HG03442 (cell line): ENCODE results near the gene ENTR1.

Experiments used
- ATAC-seq: cut with Tn5 transposase; IDR thresholded peaks from one replicate; pipeline ENCODE4 v1.9.1; 2021; ENCODE audit warnings: mild to moderate bottlenecking, moderate library complexity; ENCODE audit not compliant: unreplicated experiment

Gene ENTR1

GRCh38 chr9:136378170-136379002 lies 32.0 kb downstream of the ENTR1 start:
- no peak for ATAC-seq

DNA sequence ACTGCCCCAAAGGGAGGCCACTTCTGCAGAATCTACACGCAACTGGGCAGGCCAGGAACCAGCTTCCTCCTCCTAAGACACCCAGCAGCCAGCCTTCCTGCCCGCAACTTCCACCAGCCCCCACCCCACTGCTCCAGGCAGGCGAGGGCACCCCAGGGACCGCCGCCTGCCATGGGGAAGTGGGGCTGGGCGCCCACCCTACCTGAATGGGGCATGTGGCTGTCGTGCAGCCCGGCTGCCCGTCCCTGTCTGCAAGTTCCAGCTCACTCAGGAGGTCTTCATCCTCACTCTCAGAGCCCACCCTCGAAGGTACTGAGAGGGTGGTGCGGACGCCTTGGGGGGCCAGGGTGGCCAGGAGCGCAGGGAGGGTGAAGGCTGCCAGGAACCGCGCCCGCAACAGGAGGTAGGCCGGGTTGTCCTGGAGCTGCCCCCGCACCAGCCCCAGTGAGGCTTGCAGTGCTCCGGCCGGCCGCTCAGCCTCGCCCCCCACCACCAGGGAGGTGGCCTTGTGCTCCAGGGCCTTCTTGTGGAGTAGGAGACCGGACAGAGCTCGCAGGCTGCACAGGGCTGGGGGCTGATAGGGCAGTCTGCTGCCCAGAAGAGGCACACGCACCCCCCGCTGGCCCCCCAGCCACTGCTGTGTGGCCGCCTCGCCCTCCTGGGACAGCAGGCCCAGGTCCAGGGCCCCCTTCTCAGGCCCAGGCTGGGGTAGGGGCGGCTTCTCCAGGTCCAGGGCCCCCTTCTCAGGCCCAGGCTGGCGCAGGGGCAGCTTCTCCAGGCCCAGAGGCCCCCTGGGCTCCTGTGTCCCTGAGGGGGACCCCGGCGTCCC lies 32.9 kb downstream of the ENTR1 start:
- no peak for ATAC-seq

- no peak for ATAC-seq
These were observed 34.0 kb downstream of the ENTR1 start for GRCh38 chr9:136376457-136376856.

DNA sequence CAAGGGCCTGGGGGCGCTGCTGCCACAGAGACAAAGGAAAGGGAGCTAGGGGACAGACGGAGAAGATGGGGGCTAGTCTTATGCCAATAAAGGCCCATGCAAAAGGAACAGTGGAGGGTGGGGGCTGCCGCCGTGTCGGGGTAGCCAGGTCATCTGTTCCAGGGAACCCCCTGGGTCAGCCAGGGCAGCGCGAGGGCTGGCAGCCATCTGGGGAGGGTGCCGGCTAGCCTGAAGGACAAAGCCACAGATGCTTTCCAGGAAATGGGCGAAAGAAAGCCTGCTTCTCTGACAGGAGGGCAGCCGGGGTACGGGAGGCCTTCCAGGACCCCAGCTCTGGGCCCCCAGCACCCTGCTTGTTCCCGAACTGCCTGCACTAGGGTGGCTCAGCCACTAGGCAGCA lies 35.3 kb downstream of the ENTR1 start:
- ATAC-seq: no peak

DNA sequence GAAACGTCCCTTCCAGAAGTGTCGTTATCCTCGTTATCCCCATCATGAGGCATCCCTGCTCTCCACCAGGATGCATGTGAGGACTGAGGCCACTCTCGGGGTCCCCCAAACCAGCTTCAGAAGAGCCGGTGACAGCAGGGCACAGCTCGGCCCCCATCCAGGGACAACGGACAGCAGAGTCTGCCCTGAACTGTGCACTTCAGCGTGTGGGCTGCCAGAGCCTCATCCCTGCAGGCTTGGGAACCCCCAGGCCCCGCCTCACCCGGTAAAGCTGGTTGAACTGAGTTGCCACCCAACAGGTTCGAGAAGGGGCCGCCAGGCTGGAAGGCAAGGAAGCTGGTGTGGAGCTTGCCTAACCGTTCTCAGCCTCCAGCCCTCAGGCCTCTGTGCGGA lies 36.2 kb downstream of the ENTR1 start:
- no peak for ATAC-seq

GRCh38 chr9:136373300-136374182 lies 36.9 kb downstream of the ENTR1 start, which contains the start of gene CARD9:
Gene CARD9 (minus strand): TSS chr9:136373669. CDS start chr9:136372078, 1,591 bp downstream.
- no peak for ATAC-seq

DNA sequence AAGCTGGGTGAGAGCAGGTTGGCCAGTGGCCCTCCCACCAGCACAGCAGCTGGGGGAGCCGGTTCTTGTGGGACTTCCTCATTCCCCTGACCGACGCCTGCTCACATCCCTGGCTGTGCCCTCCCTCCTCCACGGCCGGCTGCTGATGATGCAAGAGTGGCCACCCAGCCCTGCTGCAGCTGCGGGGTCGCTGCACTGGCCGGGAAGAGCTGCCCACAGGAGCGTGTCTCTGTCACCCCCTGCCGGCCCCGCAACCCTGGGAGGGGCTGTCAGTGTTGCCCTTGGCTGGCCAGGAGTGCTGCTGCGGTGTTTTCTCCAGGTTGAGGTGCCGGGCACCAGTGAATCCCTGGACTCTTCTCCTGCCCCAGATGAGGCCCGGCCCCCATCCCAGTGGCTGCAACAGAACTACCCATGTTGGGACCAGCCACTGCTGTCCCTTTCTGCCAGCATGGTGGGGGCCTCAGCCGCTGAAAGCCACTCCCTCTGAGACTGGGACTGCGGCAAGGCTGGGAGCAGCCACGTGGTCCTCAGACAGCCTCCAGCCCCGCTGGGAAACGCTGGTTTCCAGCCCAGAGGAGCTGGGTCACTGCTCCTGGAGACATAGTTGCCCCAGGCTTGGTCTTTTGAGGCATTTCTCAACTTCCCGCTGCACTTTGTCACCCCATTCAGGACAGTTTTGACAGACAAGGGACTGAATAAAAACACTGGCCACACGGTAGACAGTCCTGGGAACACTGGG lies 37.7 kb downstream of the ENTR1 start:
- ATAC-seq: no peak

- no peak for ATAC-seq
These were observed 38.4 kb downstream of the ENTR1 start for GRCh38 chr9:136372006-136372405.

DNA sequence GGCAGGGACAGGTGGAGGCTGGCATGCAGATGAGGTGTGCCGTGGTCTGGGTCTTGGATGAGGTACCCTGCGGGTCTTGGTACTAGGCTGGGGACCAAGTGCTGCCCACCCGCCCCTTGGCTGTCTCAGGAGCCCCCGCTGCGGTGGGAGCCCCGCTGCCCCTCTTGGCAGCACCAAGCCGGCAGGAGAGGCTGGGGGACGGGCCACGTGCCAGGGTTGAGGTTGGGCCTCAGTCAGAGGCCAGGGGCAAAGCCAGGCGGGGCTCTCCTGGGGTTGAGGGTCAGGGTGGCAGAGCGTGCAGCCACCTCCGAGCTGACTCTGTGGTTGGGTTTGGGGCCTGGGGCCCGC lies 38.9 kb downstream of the ENTR1 start:
- no peak for ATAC-seq

- no peak for ATAC-seq
These were observed 39.5 kb downstream of the ENTR1 start for GRCh38 chr9:136370687-136371532.

DNA sequence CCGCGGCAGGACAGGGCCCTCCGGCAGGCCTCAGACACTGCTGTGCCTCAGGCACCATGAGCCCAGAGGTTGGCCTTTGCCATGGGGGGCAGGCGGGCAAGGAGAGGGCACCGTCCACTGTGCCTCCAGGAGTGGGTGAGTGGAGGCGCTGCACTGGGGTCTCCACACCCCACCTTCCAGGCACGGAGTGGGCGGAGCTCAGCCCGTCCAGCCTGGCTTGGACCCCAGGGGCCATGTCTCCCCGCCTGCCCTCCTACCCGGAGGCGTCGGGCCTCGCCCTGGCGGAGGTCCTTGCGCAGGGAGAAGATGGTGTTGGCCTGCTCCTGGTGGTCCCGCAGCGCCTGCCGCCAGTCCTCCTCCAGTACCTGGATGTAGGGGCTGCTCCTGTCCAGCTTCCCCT lies 40.4 kb downstream of the ENTR1 start:
- no peak for ATAC-seq

GRCh38 chr9:136368190-136368589 lies 42.2 kb downstream of the ENTR1 start:
- ATAC-seq: no peak

DNA sequence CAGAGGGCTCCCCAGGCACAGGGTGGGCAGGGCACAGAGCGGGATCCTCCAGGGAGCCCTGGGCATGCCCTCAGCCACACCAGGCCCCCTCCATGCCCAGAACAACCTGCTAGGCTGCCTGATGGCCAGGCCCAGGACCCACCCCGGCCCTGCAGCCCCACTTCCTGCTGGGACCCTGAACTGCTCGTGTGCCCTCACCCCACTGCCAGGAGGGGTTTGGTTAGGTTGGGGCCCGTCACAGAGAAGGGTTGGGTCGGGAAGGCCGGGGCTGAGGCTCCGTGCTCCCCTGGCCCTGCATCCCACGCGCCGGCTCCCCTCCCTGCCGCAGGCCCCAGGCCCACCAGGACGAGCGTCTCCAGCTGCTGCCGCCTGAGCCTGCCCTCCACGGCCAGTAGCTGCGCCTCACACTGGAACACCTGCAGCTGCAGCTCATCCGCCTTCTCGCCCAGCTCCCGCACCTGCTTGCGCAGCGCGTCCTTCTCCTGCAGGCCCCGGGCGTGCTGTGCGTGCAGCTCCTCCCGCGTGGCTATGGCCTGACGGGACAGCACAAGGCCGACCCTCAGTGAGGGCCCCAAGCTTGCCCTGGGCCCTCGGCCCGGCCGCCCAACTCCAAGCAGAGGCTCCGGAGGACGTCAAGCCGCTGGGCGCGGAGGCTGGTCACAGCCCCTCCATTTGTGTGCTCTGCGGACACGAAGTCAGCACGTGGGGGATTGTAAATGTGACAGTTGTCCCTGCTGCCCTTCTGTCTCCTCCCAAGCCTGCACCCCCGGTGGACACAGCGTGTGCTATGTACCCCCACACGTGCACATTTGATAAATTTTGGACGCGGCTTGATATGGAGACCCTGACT lies 42.9 kb downstream of the ENTR1 start:
- ATAC-seq: no peak

- ATAC-seq: no peak
These were observed 43.6 kb downstream of the ENTR1 start for GRCh38 chr9:136366826-136367225.

- ATAC-seq: no peak
These were observed 44.6 kb downstream of the ENTR1 start for GRCh38 chr9:136365775-136366222.

DNA sequence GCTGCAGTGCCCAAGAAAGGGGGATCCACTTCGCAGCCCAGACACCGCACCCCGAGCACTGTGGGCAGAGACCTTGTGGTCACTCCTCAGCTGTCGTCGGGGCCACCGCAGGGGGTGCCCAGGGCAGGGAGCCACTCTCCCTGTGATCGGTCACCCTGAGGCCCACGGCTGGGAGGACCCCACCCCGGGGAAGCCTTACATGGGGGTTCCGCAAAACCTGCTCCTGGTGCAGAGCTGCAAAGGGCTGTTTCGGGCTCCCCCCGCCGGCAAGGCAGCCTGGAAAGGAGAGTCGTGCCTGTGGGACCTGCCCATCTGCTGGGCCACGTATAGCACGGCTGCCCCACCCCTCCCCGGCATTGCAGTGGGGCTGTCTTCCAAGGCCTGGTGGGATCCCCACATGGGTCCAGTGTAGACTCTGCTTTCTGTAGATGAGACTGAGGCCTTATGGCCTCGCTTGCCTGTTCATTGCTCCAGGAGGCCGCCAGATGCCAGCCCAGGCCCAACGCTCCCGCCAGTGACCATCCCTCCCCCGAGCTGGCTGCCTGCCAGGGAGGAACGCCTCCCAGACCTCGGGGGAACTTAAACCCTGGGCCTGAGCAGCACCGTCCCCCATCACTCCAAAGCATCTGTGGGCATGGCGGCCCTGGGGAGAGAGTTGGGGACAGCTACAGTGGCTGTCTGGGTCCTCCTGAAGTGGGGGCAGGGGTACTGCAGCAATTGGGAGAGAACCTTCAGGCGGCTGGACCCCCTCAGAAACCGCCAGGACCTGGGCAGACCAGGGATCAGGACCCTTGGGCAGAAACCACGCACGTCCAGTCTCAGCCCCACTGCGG lies 45.3 kb downstream of the ENTR1 start:
- ATAC-seq: no peak

DNA sequence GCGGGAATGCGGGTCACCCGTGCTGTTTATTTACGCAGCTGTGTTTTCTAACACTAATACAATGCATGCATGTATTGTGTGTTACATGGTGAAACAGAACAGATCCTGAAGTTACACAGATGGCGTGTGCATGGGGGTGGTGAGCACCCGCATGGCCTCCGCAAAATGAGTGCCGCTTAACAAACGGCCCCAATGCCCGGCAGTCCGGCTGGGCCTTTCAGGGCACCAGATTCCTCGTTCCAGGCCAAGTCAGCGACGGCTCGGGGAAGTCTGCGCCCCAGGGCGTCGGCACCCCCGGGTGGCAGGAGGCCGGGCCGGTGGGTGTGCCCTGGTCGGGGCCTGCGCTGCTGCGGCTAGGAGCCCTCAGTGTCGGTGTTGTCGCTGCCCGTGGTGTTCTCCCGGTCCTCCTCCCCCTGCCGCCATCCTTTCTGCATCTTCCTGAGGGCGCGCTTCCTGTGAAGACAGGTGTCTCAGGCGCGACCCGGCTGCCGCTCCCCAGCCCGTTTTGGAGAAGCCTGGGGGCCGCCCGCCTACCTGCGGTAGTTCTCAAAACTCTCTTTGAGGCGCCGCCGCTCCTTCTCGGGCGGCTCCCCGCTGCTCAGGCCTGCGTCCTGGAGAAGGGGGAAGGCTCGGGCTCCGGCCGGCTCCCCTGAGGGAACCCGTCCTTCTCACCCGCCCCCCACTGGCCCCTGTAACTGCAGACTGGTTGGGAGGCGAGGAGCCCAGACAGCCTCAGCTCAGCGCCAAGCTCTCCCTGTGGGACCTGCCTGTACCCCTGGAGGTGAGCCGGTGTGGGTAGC lies 46.3 kb downstream of the ENTR1 start:
- no peak for ATAC-seq
